SK-N-SH (cell line): Measurements from ENCODE around the gene PTMS. TPM values are rescaled to one million over a fixed set of nuclear protein-coding genes. Genes with fewer than 3 reads are reported as not detected.

Experiments
- CTCF ChIA-PET: fragments of 300-600, 350-600 bp; formaldehyde crosslinking; extraction: SDS; loops from one replicate; lab custom pipeline; 2021; lab: Yijun Ruan, JAX
- POLR2A ChIA-PET: fragments of 350-600 bp; sonication (Branson Sonifier 250); formaldehyde crosslinking; extraction: SDS; loops from one replicate; lab custom pipeline; 2020; ENCODE audit warnings: antibody characterized with exemption, inconsistent platforms; lab: Yijun Ruan, JAX
- DNase-seq: peaks from one replicate; pipeline ENCODE4 v3.0.0; 2012
- H2AFZ ChIP-seq: fragments of 200-600 bp; sonication (generic); 2 replicates; pipeline ENCODE4 v1.8.1; 2016; ENCODE audit warnings: antibody characterized with exemption, mild to moderate bottlenecking, low read depth
- H3F3A ChIP-seq: fragments of 200-600 bp; sonication (generic); replicated peaks from 2 replicates; pipeline ENCODE3; 2016; ENCODE audit warnings: antibody characterized with exemption, mild to moderate bottlenecking; ENCODE audit not compliant: insufficient read depth
- H3K27ac ChIP-seq, 2 experiments: fragments of 200-500 bp in 1 of 2; fragments of 200-600 bp in 1 of 2; sonication (Bioruptor generic) in 1 of 2; sonication (generic), shearing (Covaris generic) in 1 of 2; 2 replicates each; pipeline versions ENCODE4 v1.5.1 to v1.6.1; 2014 to 2016; ENCODE audit warnings: low read depth in 2 of 2, inconsistent platforms in 1 of 2, low read length in 1 of 2, mild to moderate bottlenecking in 1 of 2, mixed read lengths in 1 of 2
- H3K27me3 ChIP-seq: fragments of 200-600 bp; sonication (generic), shearing (Covaris generic); 2 replicates; pipeline ENCODE4 v1.6.1; 2016; ENCODE audit warnings: mixed run types; ENCODE audit not compliant: insufficient read depth
- H3K36me3 ChIP-seq, 2 experiments: fragments of 200-500 bp in 1 of 2; fragments of 200-600 bp in 1 of 2; sonication (Bioruptor generic) in 1 of 2; sonication (generic) in 1 of 2; replicated peaks in 1 of 2; 2 replicates each; pipeline versions ENCODE3 to v1.5.1; 2014 to 2016; ENCODE audit warnings: low read length in 1 of 2, mild to moderate bottlenecking in 1 of 2; ENCODE audit not compliant: insufficient read depth in 2 of 2, control insufficient read depth in 1 of 2
- H3K4me1 ChIP-seq, 2 experiments: fragments of 200-500 bp in 1 of 2; fragments of 200-600 bp in 1 of 2; sonication (Bioruptor generic) in 1 of 2; sonication (generic), shearing (Covaris generic) in 1 of 2; 2 replicates each; pipeline versions ENCODE4 v1.5.1 to v1.6.1; 2014 to 2016; ENCODE audit warnings: low read depth in 1 of 2, low read length in 1 of 2, mixed run types in 1 of 2; ENCODE audit not compliant: insufficient read depth in 2 of 2, control insufficient read depth in 1 of 2
- H3K4me2 ChIP-seq: fragments of 200-600 bp; sonication (generic), shearing (Covaris generic); 2 replicates; pipeline ENCODE4 v1.6.1; 2017; ENCODE audit warnings: mixed run types
- H3K4me3 ChIP-seq, 2 experiments: fragments of 200-500 bp in 1 of 2; fragments of 200-600 bp in 1 of 2; sonication (Bioruptor generic) in 1 of 2; sonication (generic), shearing (Covaris generic) in 1 of 2; 2 replicates each; pipeline versions ENCODE4 v1.5.1 to v1.8.1; 2014 to 2016; ENCODE audit warnings: low read depth in 2 of 2, inconsistent platforms in 1 of 2, low read length in 1 of 2, mild to moderate bottlenecking in 1 of 2, mixed read lengths in 1 of 2, moderate library complexity in 1 of 2
- H3K79me2 ChIP-seq: fragments of 200-600 bp; sonication (generic); 2 replicates; pipeline ENCODE4 v1.8.1; 2017; ENCODE audit warnings: mild to moderate bottlenecking; ENCODE audit not compliant: insufficient read depth
- H3K9ac ChIP-seq: fragments of 200-600 bp; sonication (generic); 2 replicates; pipeline ENCODE4 v1.6.1; 2017; ENCODE audit warnings: mixed run types
- H3K9me2 ChIP-seq: fragments of 200-600 bp; sonication (generic); 2 replicates; pipeline ENCODE4 v1.6.1; 2017; ENCODE audit warnings: mixed run types
- H3K9me3 ChIP-seq: fragments of 200-600 bp; sonication (generic); 2 replicates; pipeline ENCODE4 v1.6.1; 2017; ENCODE audit warnings: mixed run types, mild to moderate bottlenecking, moderate library complexity
- H4K20me1 ChIP-seq: fragments of 200-600 bp; sonication (generic); 2 replicates; pipeline ENCODE4 v1.6.1; 2017; ENCODE audit warnings: mild to moderate bottlenecking, mixed run types; ENCODE audit not compliant: insufficient read depth
- CHD2 ChIP-seq: fragments of 150-350 bp; IDR thresholded peaks from 2 replicates; pipeline ENCODE4 v1.6.1; 2018; ENCODE audit warnings: low read length; ENCODE audit not compliant: partially characterized antibody
- FOSL2 ChIP-seq: IDR thresholded peaks from 2 replicates; pipeline ENCODE4 v1.4.0; 2012; ENCODE audit warnings: low read depth, mild to moderate bottlenecking, moderate library complexity, borderline replicate concordance
- FOXJ3 ChIP-seq: sonication (generic); formaldehyde crosslinking; IDR thresholded peaks from 2 replicates; pipeline ENCODE4 v1.5.1; 2020; ENCODE audit warnings: mild to moderate bottlenecking, missing genetic modification reagents
- GATA2 ChIP-seq: sonication (generic); formaldehyde crosslinking; IDR thresholded peaks from 2 replicates; pipeline ENCODE4 v1.5.0; 2020; ENCODE audit warnings: mild to moderate bottlenecking, missing genetic modification reagents
- JUND ChIP-seq: IDR thresholded peaks from 2 replicates; pipeline ENCODE4 v1.4.0; 2012
- MEF2A ChIP-seq: IDR thresholded peaks from 2 replicates; pipeline ENCODE4 v1.4.0; 2012; ENCODE audit warnings: low read depth, borderline replicate concordance
- NFIC ChIP-seq: IDR thresholded peaks from 2 replicates; pipeline ENCODE4 v1.4.0; 2012; ENCODE audit warnings: borderline replicate concordance
- POLR2AphosphoS5 ChIP-seq: IDR thresholded peaks from 2 replicates; pipeline ENCODE4 v1.6.1; 2012; ENCODE audit warnings: low read depth, low read length
- RCOR1 ChIP-seq: fragments of 150-350 bp; IDR thresholded peaks from 2 replicates; pipeline ENCODE4 v1.6.1; 2017; ENCODE audit warnings: antibody characterized with exemption, low read length
- RXRA ChIP-seq: IDR thresholded peaks from 2 replicates; pipeline ENCODE4 v1.4.0; 2012; ENCODE audit warnings: low read depth, mild to moderate bottlenecking, borderline replicate concordance
- SMC3 ChIP-seq: IDR thresholded peaks from 2 replicates; pipeline ENCODE4 v1.6.1; 2012; ENCODE audit warnings: low read depth, low read length, improper control_type of control experiment
- TAF1 ChIP-seq: IDR thresholded peaks from 2 replicates; pipeline ENCODE4 v1.6.1; 2012; ENCODE audit warnings: low read depth, mild to moderate bottlenecking, low read length, moderate library complexity, borderline replicate concordance
- USF2 ChIP-seq: fragments of 150-350 bp; IDR thresholded peaks from 2 replicates; pipeline ENCODE4 v1.6.1; 2017; ENCODE audit warnings: antibody characterized with exemption, low read length, low read depth, borderline replicate concordance
- YY1 ChIP-seq: IDR thresholded peaks from 2 replicates; pipeline ENCODE4 v1.4.0; 2012; ENCODE audit warnings: low read depth, mild to moderate bottlenecking
- WGBS: methylation state at CpG from one replicate; pipeline ENCODE4 v1.1.6; 2017; ENCODE audit warnings: low lambda C conversion rate; 5-methylcytosine and 5-hydroxymethylcytosine counted together
- polyA plus RNA-seq, 3 experiments: library from polyadenylated mRNA; depleted of rRNA; stranded (reverse); fragments of >200 nt; gene quantifications; 2 replicates each; pipeline ENCODE4 v1.2.3, GENCODE V29; 2012
- TF ChIP-seq, protein P1 (sequence below): IDR thresholded peaks from 2 replicates; pipeline ENCODE4 v1.4.0; 2012; ENCODE audit warnings: low read depth, borderline replicate concordance
- TF ChIP-seq, protein P2 (sequence below): IDR thresholded peaks from 2 replicates; pipeline ENCODE4 v1.6.1; 2012; ENCODE audit warnings: mild to moderate bottlenecking, low read depth, low read length, moderate library complexity
- TF ChIP-seq, protein P3 (sequence below): fragments of 200-600 bp; sonication (generic); IDR thresholded peaks from 2 replicates; pipeline ENCODE4 v1.6.1; 2017; ENCODE audit warnings: antibody characterized with exemption, mild to moderate bottlenecking, moderate library complexity

The PTMS gene
- polyA plus RNA-seq, 1 of the 3 experiments (the other 2 are of a cell fraction): 661 TPM

GRCh38 chr12:6818645-6819044 lies 52.5 kb downstream of the PTMS start:
- Histone ChIP-seq H3K9ac (no peak overlapping the region), H3K9me3 (no peaks in the 10 kb centered on the region), H3K9me2 (no peaks in the 10 kb centered on the region), H3K4me2 (no peak overlapping the region), H3K4me3 (no peak overlapping the region), H4K20me1 (no peaks in the 10 kb centered on the region), H2AFZ (no peak overlapping the region), H3K27me3 (no peaks in the 10 kb centered on the region), H3K36me3 (no peaks in the 10 kb centered on the region), H3K4me1 (peaks cover 11 to 72% of the 10 kb centered on the region in 2 experiments; a peak in 2 of 4 replicates), H3K27ac (no peak overlapping the region), H3F3A (no peaks in the 10 kb centered on the region), H3K79me2 (no peaks in the 10 kb centered on the region)
- ChIA-PET CTCF (interaction anchor here (1.1 to 8.3 kb wide), 5 partner anchors 10 to 65 kb away, joined by 3 to 74 read pairs (median 3); partner anchors contain the start of gene MLF2), POLR2A (interaction anchor here (0.6 kb wide), 1 partner anchor 52 kb away, joined by 3 read pairs; the partner anchor contains the start of gene PTMS)
- no peak for TF ChIP-seq GATA2 (CRISPR knock-in tag)
- no peak for TF ChIP-seq FOXJ3 (CRISPR knock-in tag)
- TF ChIP-seq JUND: no peak
- no peak for TF ChIP-seq RXRA
- TF ChIP-seq, protein P1, sequence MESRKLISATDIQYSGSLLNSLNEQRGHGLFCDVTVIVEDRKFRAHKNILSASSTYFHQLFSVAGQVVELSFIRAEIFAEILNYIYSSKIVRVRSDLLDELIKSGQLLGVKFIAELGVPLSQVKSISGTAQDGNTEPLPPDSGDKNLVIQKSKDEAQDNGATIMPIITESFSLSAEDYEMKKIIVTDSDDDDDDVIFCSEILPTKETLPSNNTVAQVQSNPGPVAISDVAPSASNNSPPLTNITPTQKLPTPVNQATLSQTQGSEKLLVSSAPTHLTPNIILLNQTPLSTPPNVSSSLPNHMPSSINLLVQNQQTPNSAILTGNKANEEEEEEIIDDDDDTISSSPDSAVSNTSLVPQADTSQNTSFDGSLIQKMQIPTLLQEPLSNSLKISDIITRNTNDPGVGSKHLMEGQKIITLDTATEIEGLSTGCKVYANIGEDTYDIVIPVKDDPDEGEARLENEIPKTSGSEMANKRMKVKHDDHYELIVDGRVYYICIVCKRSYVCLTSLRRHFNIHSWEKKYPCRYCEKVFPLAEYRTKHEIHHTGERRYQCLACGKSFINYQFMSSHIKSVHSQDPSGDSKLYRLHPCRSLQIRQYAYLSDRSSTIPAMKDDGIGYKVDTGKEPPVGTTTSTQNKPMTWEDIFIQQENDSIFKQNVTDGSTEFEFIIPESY: no peak
- TF ChIP-seq MEF2A: no peak
- TF ChIP-seq SMC3: no peak
- no peak for TF ChIP-seq USF2
- TF ChIP-seq FOSL2: no peak
- TF ChIP-seq POLR2AphosphoS5: no peak
- no peak for TF ChIP-seq RCOR1
- no peak for TF ChIP-seq NFIC
- TF ChIP-seq CHD2: no peak
- DNase-seq: no peak
- 98% methylated on average over 5 of the region's 5 CpGs for WGBS

DNA sequence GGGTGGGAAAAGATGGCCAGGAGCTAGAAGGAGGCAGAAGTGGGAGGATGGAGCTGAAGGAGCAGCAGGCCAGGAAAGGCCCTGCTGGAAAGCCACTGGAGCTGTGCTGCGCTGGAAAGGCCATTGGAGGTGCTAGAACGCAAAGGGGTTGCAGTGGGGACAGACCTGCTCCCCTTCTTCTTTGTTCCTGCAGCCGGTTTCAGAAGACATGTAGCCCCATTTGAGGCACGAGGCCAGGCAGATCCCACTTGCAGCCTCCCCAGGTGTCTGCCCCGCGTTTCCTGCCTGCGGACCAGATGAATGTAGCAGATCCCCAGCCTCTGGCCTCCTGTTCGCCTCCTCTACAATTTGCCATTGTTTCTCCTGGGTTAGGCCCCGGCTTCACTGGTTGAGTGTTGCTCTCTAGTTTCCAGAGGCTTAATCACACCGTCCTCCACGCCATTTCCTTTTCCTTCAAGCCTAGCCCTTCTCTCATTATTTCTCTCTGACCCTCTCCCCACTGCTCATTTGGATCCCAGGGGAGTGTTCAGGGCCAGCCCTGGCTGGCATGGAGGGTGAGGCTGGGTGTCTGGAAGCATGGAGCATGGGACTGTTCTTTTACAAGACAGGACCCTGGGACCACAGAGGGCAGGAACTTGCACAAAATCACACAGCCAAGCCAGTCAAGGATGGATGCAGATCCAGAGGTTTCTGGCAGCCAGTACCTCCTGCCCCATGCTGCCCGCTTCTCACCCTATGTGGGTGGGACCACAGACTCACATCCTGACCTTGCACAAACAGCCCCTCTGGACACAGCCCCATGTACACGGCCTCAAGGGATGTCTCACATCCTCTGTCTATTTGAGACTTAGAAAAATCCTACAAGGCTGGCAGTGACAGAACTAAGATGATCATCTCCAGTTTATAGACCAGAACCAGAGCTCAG lies 53.2 kb downstream of the PTMS start:
- no peak for DNase-seq
- Histone ChIP-seq H3K4me2 (no peak overlapping the region), H3K4me3 (no peak overlapping the region), H4K20me1 (no peaks in the 10 kb centered on the region), H3K27ac (peak overlapping the region in 1 of 2 experiments; percentile 61; a peak in 1 of 4 replicates), H3K79me2 (no peaks in the 10 kb centered on the region), H3K9me2 (no peaks in the 10 kb centered on the region), H3K9me3 (no peaks in the 10 kb centered on the region), H3K27me3 (no peaks in the 10 kb centered on the region), H3F3A (no peaks in the 10 kb centered on the region), H3K9ac (no peak overlapping the region), H2AFZ (no peak overlapping the region), H3K36me3 (no peaks in the 10 kb centered on the region), H3K4me1 (peaks cover 11 to 76% of the 10 kb centered on the region in 2 experiments; a peak in 2 of 4 replicates)
- ChIA-PET POLR2A (interaction anchor here (1.0 to 2.1 kb wide), 2 partner anchors 33 to 130 kb away, joined by 3 to 9 read pairs; partner anchors contain the start of genes CDCA3, USP5 and ZNF384), CTCF (interaction anchor here (0.8 to 12.7 kb wide), 9 partner anchors 11 to 205 kb away, joined by 3 to 246 read pairs (median 6); partner anchors contain the start of genes MLF2 and SPSB2)
- 97% methylated on average over 7 of the region's 13 CpGs for WGBS
- TF ChIP-seq, protein P2, sequence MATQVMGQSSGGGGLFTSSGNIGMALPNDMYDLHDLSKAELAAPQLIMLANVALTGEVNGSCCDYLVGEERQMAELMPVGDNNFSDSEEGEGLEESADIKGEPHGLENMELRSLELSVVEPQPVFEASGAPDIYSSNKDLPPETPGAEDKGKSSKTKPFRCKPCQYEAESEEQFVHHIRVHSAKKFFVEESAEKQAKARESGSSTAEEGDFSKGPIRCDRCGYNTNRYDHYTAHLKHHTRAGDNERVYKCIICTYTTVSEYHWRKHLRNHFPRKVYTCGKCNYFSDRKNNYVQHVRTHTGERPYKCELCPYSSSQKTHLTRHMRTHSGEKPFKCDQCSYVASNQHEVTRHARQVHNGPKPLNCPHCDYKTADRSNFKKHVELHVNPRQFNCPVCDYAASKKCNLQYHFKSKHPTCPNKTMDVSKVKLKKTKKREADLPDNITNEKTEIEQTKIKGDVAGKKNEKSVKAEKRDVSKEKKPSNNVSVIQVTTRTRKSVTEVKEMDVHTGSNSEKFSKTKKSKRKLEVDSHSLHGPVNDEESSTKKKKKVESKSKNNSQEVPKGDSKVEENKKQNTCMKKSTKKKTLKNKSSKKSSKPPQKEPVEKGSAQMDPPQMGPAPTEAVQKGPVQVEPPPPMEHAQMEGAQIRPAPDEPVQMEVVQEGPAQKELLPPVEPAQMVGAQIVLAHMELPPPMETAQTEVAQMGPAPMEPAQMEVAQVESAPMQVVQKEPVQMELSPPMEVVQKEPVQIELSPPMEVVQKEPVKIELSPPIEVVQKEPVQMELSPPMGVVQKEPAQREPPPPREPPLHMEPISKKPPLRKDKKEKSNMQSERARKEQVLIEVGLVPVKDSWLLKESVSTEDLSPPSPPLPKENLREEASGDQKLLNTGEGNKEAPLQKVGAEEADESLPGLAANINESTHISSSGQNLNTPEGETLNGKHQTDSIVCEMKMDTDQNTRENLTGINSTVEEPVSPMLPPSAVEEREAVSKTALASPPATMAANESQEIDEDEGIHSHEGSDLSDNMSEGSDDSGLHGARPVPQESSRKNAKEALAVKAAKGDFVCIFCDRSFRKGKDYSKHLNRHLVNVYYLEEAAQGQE: no peak
- no peak for TF ChIP-seq NFIC
- TF ChIP-seq YY1: no peak
- TF ChIP-seq, protein P3, sequence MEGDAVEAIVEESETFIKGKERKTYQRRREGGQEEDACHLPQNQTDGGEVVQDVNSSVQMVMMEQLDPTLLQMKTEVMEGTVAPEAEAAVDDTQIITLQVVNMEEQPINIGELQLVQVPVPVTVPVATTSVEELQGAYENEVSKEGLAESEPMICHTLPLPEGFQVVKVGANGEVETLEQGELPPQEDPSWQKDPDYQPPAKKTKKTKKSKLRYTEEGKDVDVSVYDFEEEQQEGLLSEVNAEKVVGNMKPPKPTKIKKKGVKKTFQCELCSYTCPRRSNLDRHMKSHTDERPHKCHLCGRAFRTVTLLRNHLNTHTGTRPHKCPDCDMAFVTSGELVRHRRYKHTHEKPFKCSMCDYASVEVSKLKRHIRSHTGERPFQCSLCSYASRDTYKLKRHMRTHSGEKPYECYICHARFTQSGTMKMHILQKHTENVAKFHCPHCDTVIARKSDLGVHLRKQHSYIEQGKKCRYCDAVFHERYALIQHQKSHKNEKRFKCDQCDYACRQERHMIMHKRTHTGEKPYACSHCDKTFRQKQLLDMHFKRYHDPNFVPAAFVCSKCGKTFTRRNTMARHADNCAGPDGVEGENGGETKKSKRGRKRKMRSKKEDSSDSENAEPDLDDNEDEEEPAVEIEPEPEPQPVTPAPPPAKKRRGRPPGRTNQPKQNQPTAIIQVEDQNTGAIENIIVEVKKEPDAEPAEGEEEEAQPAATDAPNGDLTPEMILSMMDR: no peak
- no peak for TF ChIP-seq SMC3
- no peak for TF ChIP-seq TAF1
- no peak for TF ChIP-seq MEF2A
- no peak for TF ChIP-seq POLR2AphosphoS5
